Prostate gland (tissue), 2 donors: ENCODE measurements around the gene GALNT2. TPM values are rescaled to one million over a fixed set of nuclear protein-coding genes. Genes with fewer than 3 reads are reported as not detected.

ENCODE experiments used
- DNase-seq: peaks from one replicate; pipeline ENCODE4 v3.0.0-alpha.2; 2019; ENCODE audit warnings: low spot score
- H3K27ac ChIP-seq, 2 donors: fragments of 200-600 bp; sonication (generic); 2 replicates each; pipeline ENCODE4 v1.5.1; 2017 to 2019
- H3K27me3 ChIP-seq: fragments of 200-600 bp; sonication (generic); replicated peaks from 2 replicates; pipeline ENCODE4 v1.5.1; 2019; ENCODE audit not compliant: insufficient read depth
- H3K36me3 ChIP-seq, 2 donors: fragments of 200-600 bp; sonication (generic); 1 replicate in 1 of 2; 2 replicates in 1 of 2; pipeline versions ENCODE4 v1.5.1 to v1.8.1; 2017 to 2019
- H3K4me1 ChIP-seq: fragments of 200-600 bp; sonication (generic); replicated peaks from 2 replicates; pipeline ENCODE4 v1.5.1; 2019
- H3K4me3 ChIP-seq, 2 donors: fragments of 200-600 bp; sonication (generic); 2 replicates each; pipeline ENCODE4 v1.5.1; 2017 to 2019
- H3K9me3 ChIP-seq: fragments of 200-600 bp; sonication (generic); 2 replicates; pipeline ENCODE4 v1.5.1; 2017
- POLR2A ChIP-seq: fragments of 450-650 bp; IDR thresholded peaks from one replicate; pipeline ENCODE4 v1.6.1; 2016; ENCODE audit warnings: antibody characterized with exemption, mild to moderate bottlenecking
- POLR2AphosphoS5 ChIP-seq: sonication (generic); formaldehyde crosslinking; IDR thresholded peaks from one replicate; pipeline ENCODE4 v1.6.1; 2017; ENCODE audit warnings: antibody characterized with exemption
- WGBS: methylation state at CpG from one replicate; pipeline ENCODE4 v1.1.5; 2018; 5-methylcytosine and 5-hydroxymethylcytosine counted together
- intact Hi-C: fragments of 100-400 bp; cut with DNase I; formaldehyde crosslinking; loops from one replicate; pipeline ENCODE4 v1.14.2; 2022
- total RNA-seq, 2 donors: library from RNA; depleted of rRNA; stranded (reverse); fragments of >200 nt; gene quantifications; one replicate each; pipeline ENCODE4 v1.1.0, GENCODE V29; 2016
- TF ChIP-seq, protein P1 (sequence below), 4 experiments: fragments of 200-600 bp in 2 of 4; fragments of 450-650 bp in 2 of 4; sonication (generic) in 2 of 4; IDR thresholded peaks; 1 replicate in 3 of 4; 2 replicates in 1 of 4; pipeline ENCODE4 v1.5.1; 2016 to 2019; ENCODE audit warnings: antibody characterized with exemption in 4 of 4, mild to moderate bottlenecking in 2 of 4, moderate library complexity in 2 of 4

GALNT2 gene
- total RNA-seq, 2 donors from 2014 or later, result 34.1 to 125 TPM

- Histone ChIP-seq H3K36me3 (no peaks in the 10 kb centered on the region), H3K27ac (no peak overlapping the region), H3K4me3 (no peak overlapping the region), H3K4me1 (peaks cover 13% of the 10 kb centered on the region), H3K27me3 (no peaks in the 10 kb centered on the region), H3K9me3 (no peaks in the 10 kb centered on the region)
- intact Hi-C loops, result no loop called here
- TF ChIP-seq POLR2A (no peak), POLR2AphosphoS5 (no peak)
- TF ChIP-seq, protein P1, sequence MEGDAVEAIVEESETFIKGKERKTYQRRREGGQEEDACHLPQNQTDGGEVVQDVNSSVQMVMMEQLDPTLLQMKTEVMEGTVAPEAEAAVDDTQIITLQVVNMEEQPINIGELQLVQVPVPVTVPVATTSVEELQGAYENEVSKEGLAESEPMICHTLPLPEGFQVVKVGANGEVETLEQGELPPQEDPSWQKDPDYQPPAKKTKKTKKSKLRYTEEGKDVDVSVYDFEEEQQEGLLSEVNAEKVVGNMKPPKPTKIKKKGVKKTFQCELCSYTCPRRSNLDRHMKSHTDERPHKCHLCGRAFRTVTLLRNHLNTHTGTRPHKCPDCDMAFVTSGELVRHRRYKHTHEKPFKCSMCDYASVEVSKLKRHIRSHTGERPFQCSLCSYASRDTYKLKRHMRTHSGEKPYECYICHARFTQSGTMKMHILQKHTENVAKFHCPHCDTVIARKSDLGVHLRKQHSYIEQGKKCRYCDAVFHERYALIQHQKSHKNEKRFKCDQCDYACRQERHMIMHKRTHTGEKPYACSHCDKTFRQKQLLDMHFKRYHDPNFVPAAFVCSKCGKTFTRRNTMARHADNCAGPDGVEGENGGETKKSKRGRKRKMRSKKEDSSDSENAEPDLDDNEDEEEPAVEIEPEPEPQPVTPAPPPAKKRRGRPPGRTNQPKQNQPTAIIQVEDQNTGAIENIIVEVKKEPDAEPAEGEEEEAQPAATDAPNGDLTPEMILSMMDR (IDR thresholded peaks at IDR 0.05), result no peak
- WGBS, result 89% methylated on average over 5 of the region's 5 CpGs
- DNase-seq, result no peak
Measured at GRCh38 chr1:230102046-230102445, 35.0 kb downstream of the GALNT2 start.

GRCh38 chr1:230102472-230102871 is 35.4 kb downstream of the GALNT2 start:
- Histone ChIP-seq H3K27me3 (no peaks in the 10 kb centered on the region), H3K4me1 (peaks cover 13% of the 10 kb centered on the region), H3K36me3 (no peaks in the 10 kb centered on the region), H3K9me3 (no peaks in the 10 kb centered on the region), H3K27ac (no peak overlapping the region), H3K4me3 (no peak overlapping the region)
- TF ChIP-seq POLR2AphosphoS5 (no peak), POLR2A (no peak)
- TF ChIP-seq, protein P1 (IDR thresholded peaks at IDR 0.05), result no peak
- intact Hi-C loops, result no loop called here
- 93% methylated on average over 4 of the region's 4 CpGs for WGBS
- no peak for DNase-seq

GRCh38 chr1:230103306-230104173 is 36.5 kb downstream of the GALNT2 start:
- no peak for DNase-seq
- 63% methylated on average over 5 of the region's 5 CpGs for WGBS
- peaks cover 13% of the 10 kb centered on the region for H3K4me1 ChIP-seq
- no peaks in the 10 kb centered on the region for H3K9me3 ChIP-seq
- no peaks in the 10 kb centered on the region for H3K27me3 ChIP-seq
- H3K27ac ChIP-seq, result peak overlapping the region; percentile 54 to 57
- intact Hi-C loops, result no loop called here
- H3K36me3 ChIP-seq, result no peaks in the 10 kb centered on the region
- TF ChIP-seq POLR2A (no peak), POLR2AphosphoS5 (no peak)
- TF ChIP-seq, protein P1 (IDR thresholded peaks at IDR 0.05), result no peak
- no peak overlapping the region for H3K4me3 ChIP-seq

DNA sequence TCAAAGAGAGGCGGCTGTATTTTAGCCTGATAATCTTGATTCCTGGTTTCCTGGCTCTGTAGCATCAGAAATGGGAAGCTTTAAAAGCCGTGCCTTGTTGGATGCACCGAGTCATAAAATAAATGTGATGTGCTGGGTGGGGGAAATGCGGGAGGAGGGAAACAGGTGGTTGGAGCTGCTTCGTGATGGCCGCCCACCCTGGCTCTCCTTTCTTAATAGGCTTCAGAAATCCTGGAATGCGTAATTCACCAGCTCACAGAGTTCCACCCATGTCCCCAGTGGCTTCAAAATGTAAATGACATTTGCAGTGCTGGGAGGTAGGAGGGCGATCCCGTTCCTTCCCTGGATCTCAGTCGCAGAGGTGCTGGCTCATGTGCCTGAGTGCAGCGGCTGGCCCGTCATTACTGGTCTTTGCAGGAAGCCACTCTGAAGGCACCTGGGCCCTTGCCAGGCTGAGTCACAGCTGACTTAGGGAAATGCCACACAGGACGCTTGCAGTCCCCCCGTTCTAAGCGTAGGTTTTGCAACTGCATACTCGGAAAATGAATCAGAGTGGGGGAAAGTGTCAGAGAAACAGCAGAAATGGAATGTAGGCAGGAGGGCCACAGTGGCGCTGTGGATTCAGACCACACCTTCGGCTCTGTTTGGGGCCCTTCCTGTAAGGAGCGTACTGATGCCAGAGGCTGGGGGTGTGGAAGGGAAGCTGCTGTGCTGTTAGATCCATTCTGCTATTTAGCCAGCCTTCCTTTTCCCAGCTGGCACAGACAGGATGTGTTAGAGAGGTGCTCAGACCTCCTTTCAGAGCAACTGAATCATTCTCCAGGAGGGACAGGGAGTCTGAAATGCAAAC is 37.6 kb downstream of the GALNT2 start:
- Histone ChIP-seq H3K9me3 (no peaks in the 10 kb centered on the region), H3K36me3 (no peaks in the 10 kb centered on the region), H3K27ac (peak overlapping the region; percentile 57 to 60), H3K4me1 (peaks cover 13% of the 10 kb centered on the region), H3K27me3 (no peaks in the 10 kb centered on the region), H3K4me3 (no peak overlapping the region)
- no peak for TF ChIP-seq POLR2A
- TF ChIP-seq POLR2AphosphoS5, result peak; percentile 92
- TF ChIP-seq, protein P1 (IDR thresholded peaks at IDR 0.05), result peak in 1 of 4 experiments; percentile 3
- DNase-seq, result peak; percentile 97
- WGBS, result 15% methylated on average over 18 of the region's 19 CpGs
- intact Hi-C loops, result no loop called here
